ENCODE measurements around the gene CCDC61.

CCDC61 gene

GRCh38 chr19:46058778-46059177 is 63.5 kb downstream of the CCDC61 start:
- Histone ChIP-seq H3K36me3 (replicated peaks; ENCODE audit: low read depth, low read length) (no peaks in the 10 kb centered on the region), H3K4me3 (ENCODE audit: low read length) (no peak overlapping the region), H4K20me1 (ENCODE audit: insufficient read depth, low read length) (no peaks in the 10 kb centered on the region), H3K79me2 (ENCODE audit: low read length) (no peaks in the 10 kb centered on the region), H3K4me1 (ENCODE audit: low read length) (no peaks in the 10 kb centered on the region), H3K9me3 (ENCODE audit: insufficient read depth, low read length) (peaks cover 9% of the 10 kb centered on the region), H2AFZ (ENCODE audit: low read depth, low read length) (no peak overlapping the region), H3K9ac (ENCODE audit: low read length) (no peak overlapping the region), H3K4me2 (ENCODE audit: low read length) (no peak overlapping the region), H3K27me3 (ENCODE audit: low read depth, low read length) (peaks cover 50% of the 10 kb centered on the region), H3K27ac (ENCODE audit: low read length) (no peak overlapping the region)
- no peak for TF ChIP-seq CTCF (IDR thresholded peaks at IDR 0.05; ENCODE audit: low read depth, low read length)
- TF ChIP-seq EZH2phosphoT487 (IDR thresholded peaks at IDR 0.05; ENCODE audit: low read depth): no peak

GRCh38 chr19:46060012-46060411 is 64.7 kb downstream of the CCDC61 start:
- peaks cover 9% of the 10 kb centered on the region for H3K9me3 ChIP-seq (ENCODE audit: insufficient read depth, low read length)

GRCh38 chr19:46063201-46063600 is 67.9 kb downstream of the CCDC61 start:
- Histone ChIP-seq H3K79me2 (ENCODE audit: low read length) (no peaks in the 10 kb centered on the region), H2AFZ (ENCODE audit: low read depth, low read length) (no peak overlapping the region)
- TF ChIP-seq CTCF (IDR thresholded peaks at IDR 0.05; ENCODE audit: low read depth, low read length) (no peak), EZH2phosphoT487 (IDR thresholded peaks at IDR 0.05; ENCODE audit: low read depth) (no peak)

More at GRCh38 chr19:46060012-46060411, 64.7 kb downstream of the CCDC61 start:
- Histone ChIP-seq H2AFZ (ENCODE audit: low read depth, low read length) (no peak overlapping the region), H3K9ac (ENCODE audit: low read length) (no peak overlapping the region), H3K79me2 (ENCODE audit: low read length) (no peaks in the 10 kb centered on the region), H3K36me3 (replicated peaks; ENCODE audit: low read depth, low read length) (no peaks in the 10 kb centered on the region), H4K20me1 (ENCODE audit: insufficient read depth, low read length) (no peaks in the 10 kb centered on the region), H3K27ac (ENCODE audit: low read length) (no peak overlapping the region), H3K4me3 (ENCODE audit: low read length) (no peak overlapping the region), H3K4me1 (ENCODE audit: low read length) (no peaks in the 10 kb centered on the region), H3K4me2 (ENCODE audit: low read length) (no peak overlapping the region), H3K27me3 (ENCODE audit: low read depth, low read length) (peaks cover 45% of the 10 kb centered on the region)
- TF ChIP-seq CTCF (IDR thresholded peaks at IDR 0.05; ENCODE audit: low read depth, low read length): no peak
- TF ChIP-seq EZH2phosphoT487 (IDR thresholded peaks at IDR 0.05; ENCODE audit: low read depth): no peak

GRCh38 chr19:46065486-46066071 is 70.3 kb downstream of the CCDC61 start:
- Histone ChIP-seq H2AFZ (ENCODE audit: low read depth, low read length) (no peak overlapping the region), H3K36me3 (replicated peaks; ENCODE audit: low read depth, low read length) (no peaks in the 10 kb centered on the region), H3K27me3 (ENCODE audit: low read depth, low read length) (peaks cover 42% of the 10 kb centered on the region), H3K4me2 (ENCODE audit: low read length) (no peak overlapping the region), H3K79me2 (ENCODE audit: low read length) (no peaks in the 10 kb centered on the region), H3K9ac (ENCODE audit: low read length) (no peak overlapping the region), H4K20me1 (ENCODE audit: insufficient read depth, low read length) (no peaks in the 10 kb centered on the region), H3K9me3 (ENCODE audit: insufficient read depth, low read length) (no peaks in the 10 kb centered on the region), H3K4me1 (ENCODE audit: low read length) (no peaks in the 10 kb centered on the region), H3K4me3 (ENCODE audit: low read length) (no peak overlapping the region), H3K27ac (ENCODE audit: low read length) (no peak overlapping the region)
- TF ChIP-seq EZH2phosphoT487 (IDR thresholded peaks at IDR 0.05; ENCODE audit: low read depth): no peak
- no peak for TF ChIP-seq CTCF (IDR thresholded peaks at IDR 0.05; ENCODE audit: low read depth, low read length)

More at GRCh38 chr19:46063201-46063600, 67.9 kb downstream of the CCDC61 start:
- Histone ChIP-seq H3K9me3 (ENCODE audit: insufficient read depth, low read length) (peaks cover 9% of the 10 kb centered on the region), H3K36me3 (replicated peaks; ENCODE audit: low read depth, low read length) (no peaks in the 10 kb centered on the region), H3K4me3 (ENCODE audit: low read length) (no peak overlapping the region), H3K9ac (ENCODE audit: low read length) (no peak overlapping the region), H3K4me2 (ENCODE audit: low read length) (no peak overlapping the region), H4K20me1 (ENCODE audit: insufficient read depth, low read length) (no peaks in the 10 kb centered on the region), H3K27ac (ENCODE audit: low read length) (no peak overlapping the region), H3K4me1 (ENCODE audit: low read length) (no peaks in the 10 kb centered on the region), H3K27me3 (ENCODE audit: low read depth, low read length) (peaks cover 45% of the 10 kb centered on the region)

Measured in OCI-LY3 (cell line).